ENCODE data around the gene S100A5. TPM values are rescaled to one million over a fixed set of nuclear protein-coding genes. Genes with fewer than 3 reads are reported as not detected.
A peak's percentile ranks its signal among the peaks of the same experiment; 100 is the strongest.

Gene S100A5
- total RNA-seq, 1 donor from 2014 or later: 2.7 TPM

- no peak for TF ChIP-seq CTCF (conservative IDR thresholded peaks at IDR 0.05; ENCODE audit: low read depth, low read length)
- H3K4me3 ChIP-seq (ENCODE audit: low read depth, low read length): no peak overlapping the region
- DNase-seq (ENCODE audit: low read depth): no peak
Observed at GRCh38 chr1:153495536-153495935, 45.2 kb downstream of the S100A5 start.

GRCh38 chr1:153494976-153495535 is 45.7 kb downstream of the S100A5 start:
- no peak for DNase-seq (ENCODE audit: low read depth)
- peak; percentile 92 for TF ChIP-seq CTCF (conservative IDR thresholded peaks at IDR 0.05; ENCODE audit: low read depth, low read length)
- H3K4me3 ChIP-seq (ENCODE audit: low read depth, low read length): no peak overlapping the region

GRCh38 chr1:153493343-153493960 is 47.3 kb downstream of the S100A5 start:
- no peak overlapping the region for H3K4me3 ChIP-seq (ENCODE audit: low read depth, low read length)
- DNase-seq (ENCODE audit: low read depth): no peak
- no peak for TF ChIP-seq CTCF (conservative IDR thresholded peaks at IDR 0.05; ENCODE audit: low read depth, low read length)

- DNase-seq (ENCODE audit: low read depth): no peak
- TF ChIP-seq CTCF (conservative IDR thresholded peaks at IDR 0.05; ENCODE audit: low read depth, low read length): no peak
- H3K4me3 ChIP-seq (ENCODE audit: low read depth, low read length): no peak overlapping the region
Observed at GRCh38 chr1:153490272-153491051, 50.3 kb downstream of the S100A5 start.

- no peak for DNase-seq (ENCODE audit: low read depth)
Observed at GRCh38 chr1:153488731-153489130, 52.0 kb downstream of the S100A5 start.

GRCh38 chr1:153487707-153488106 is 53.0 kb downstream of the S100A5 start:
- no peak for TF ChIP-seq CTCF (conservative IDR thresholded peaks at IDR 0.05; ENCODE audit: low read depth, low read length)
- no peak overlapping the region for H3K4me3 ChIP-seq (ENCODE audit: low read depth, low read length)
- no peak for DNase-seq (ENCODE audit: low read depth)

More at GRCh38 chr1:153488731-153489130, 52.0 kb downstream of the S100A5 start:
- H3K4me3 ChIP-seq (ENCODE audit: low read depth, low read length): no peak overlapping the region
- TF ChIP-seq CTCF (conservative IDR thresholded peaks at IDR 0.05; ENCODE audit: low read depth, low read length): no peak

Other genes starting within 250 kb of the S100A5 start
- not detected in 2 replicates for gene PGLYRP3, start 228.0 kb downstream of the S100A5 start, total RNA-seq
- gene PGLYRP4, start 192.1 kb downstream of the S100A5 start, total RNA-seq: not detected in 2 replicates
- gene S100A9, start 183.1 kb downstream of the S100A5 start, total RNA-seq: 18.9 and 88.6 TPM in 2 replicates
- gene S100A12, start 165.3 kb downstream of the S100A5 start, total RNA-seq: not detected in 2 replicates
- not detected in 2 replicates for gene S100A8, start 149.9 kb downstream of the S100A5 start, total RNA-seq
- gene S100A7A, start 124.4 kb downstream of the S100A5 start, total RNA-seq: not detected in 2 replicates
- not detected in 2 replicates for gene S100A7, start 80.3 kb downstream of the S100A5 start, total RNA-seq
- gene S100A6, start 4.9 kb downstream of the S100A5 start, total RNA-seq: 1,217 and 1,569 TPM in 2 replicates
- gene S100A4, start 4.9 kb upstream of the S100A5 start, total RNA-seq: 31.2 and 33.8 TPM in 2 replicates
- 10.2 and 27.6 TPM in 2 replicates for gene S100A3, start 8.3 kb upstream of the S100A5 start, total RNA-seq
- gene S100A2, start 24.9 kb upstream of the S100A5 start, total RNA-seq: 24.8 and 25.6 TPM in 2 replicates
- gene S100A16, start 72.2 kb upstream of the S100A5 start, total RNA-seq: 832 and 1,016 TPM in 2 replicates
- 11.2 and 43.8 TPM in 2 replicates for gene S100A14, start 75.4 kb upstream of the S100A5 start, total RNA-seq
- gene S100A13, start 86.6 kb upstream of the S100A5 start, total RNA-seq: 186 and 345 TPM in 2 replicates
- gene S100A1, start 87.5 kb upstream of the S100A5 start, total RNA-seq: 1.3 and 16.5 TPM in 2 replicates
- gene CHTOP, start 93.1 kb upstream of the S100A5 start, total RNA-seq: 53.0 and 64.7 TPM in 2 replicates
- gene SNAPIN, start 117.8 kb upstream of the S100A5 start, total RNA-seq: 59.8 and 79.9 TPM in 2 replicates
- 295 and 370 TPM in 2 replicates for gene ILF2, start 130.1 kb upstream of the S100A5 start, total RNA-seq
- 0.72 and 0.92 TPM in 2 replicates for gene NPR1, start 137.8 kb upstream of the S100A5 start, total RNA-seq
- 23.2 and 30.3 TPM in 2 replicates for gene INTS3, start 187.1 kb upstream of the S100A5 start, total RNA-seq
- gene SLC27A3, start 234.5 kb upstream of the S100A5 start, total RNA-seq: 5.1 and 6.5 TPM in 2 replicates

All from epithelial cell of proximal tubule (primary cell).